GM23248 (cell line): ENCODE results near the gene ENOSF1.

Source experiments
- EZH2 ChIP-seq: fragments of 200-600 bp; sonication (generic); IDR thresholded peaks from 2 replicates; pipeline ENCODE4 v1.6.1; 2018; ENCODE audit warnings: antibody characterized with exemption, mild to moderate bottlenecking; ENCODE audit not compliant: insufficient read depth, poor library complexity, severe bottlenecking
- EZH2phosphoT487 ChIP-seq: fragments of 200-600 bp; sonication (generic); IDR thresholded peaks from 2 replicates; pipeline ENCODE4 v1.6.1; 2018; ENCODE audit warnings: antibody characterized with exemption, moderate library complexity, mild to moderate bottlenecking, low read depth; ENCODE audit not compliant: insufficient read depth

GRCh38 chr18:655445-655844 lies 57.0 kb downstream of the ENOSF1 start:
- TF ChIP-seq EZH2 (no peak), EZH2phosphoT487 (no peak)
